WTC11 (cell line): ENCODE measurements around the gene SH3TC1. TPM values are rescaled to one million over a fixed set of nuclear protein-coding genes. Genes with fewer than 3 reads are reported as not detected.

Experiments used
- ATAC-seq: fragments of 200-7000 bp; cut with Tn5 transposase; 2 replicates; pipeline ENCODE4 v1.10.0; 2021; ENCODE audit warnings: mild to moderate bottlenecking, moderate library complexity
- CTCF ChIA-PET: fragments of 300-600 bp; sonication (Branson Sonifier 250); formaldehyde crosslinking; loops from one replicate; lab custom pipeline; 2021; ENCODE audit warnings: antibody characterized with exemption; lab: Charles Lee
- POLR2A ChIA-PET: fragments of 350-600 bp; sonication (Branson Sonifier 250); formaldehyde crosslinking; loops from one replicate; lab custom pipeline; 2021; ENCODE audit warnings: antibody characterized with exemption; lab: Charles Lee
- DNase-seq: peaks from one replicate; pipeline ENCODE4 v3.0.0; 2021; ENCODE audit warnings: low spot score
- H3K27ac Mint-ChIP-seq: 2 replicates; pipeline ENCODE4 v1.8.0; 2021; ENCODE audit warnings: mixed read lengths
- H3K27me3 Mint-ChIP-seq: 2 replicates; pipeline ENCODE4 v1.8.0; 2021; ENCODE audit warnings: low read depth, mild to moderate bottlenecking, moderate library complexity, mixed read lengths
- H3K36me3 Mint-ChIP-seq: 2 replicates; pipeline ENCODE4 v1.8.0; 2021; ENCODE audit warnings: mixed read lengths
- H3K4me1 Mint-ChIP-seq: 2 replicates; pipeline ENCODE4 v1.8.0; 2022; ENCODE audit warnings: mixed read lengths
- H3K4me3 Mint-ChIP-seq: 2 replicates; pipeline ENCODE4 v1.8.0; 2021; ENCODE audit warnings: mild to moderate bottlenecking, moderate library complexity, mixed read lengths
- H3K9me3 Mint-ChIP-seq: 2 replicates; pipeline ENCODE4 v1.8.0; 2021; ENCODE audit warnings: mixed read lengths
- ARID4B ChIP-seq: sonication (generic); formaldehyde crosslinking; IDR thresholded peaks from 2 replicates; pipeline ENCODE4 v1.8.0; 2023; ENCODE audit warnings: missing genetic modification reagents, mild to moderate bottlenecking, borderline replicate concordance
- EMX1 ChIP-seq: fragments of 250-450 bp; sonication (Bioruptor Pico); IDR thresholded peaks from 2 replicates; pipeline ENCODE4 v1.8.0; 2021; ENCODE audit warnings: mild to moderate bottlenecking
- RORB ChIP-seq: fragments of 250-450 bp; sonication (Bioruptor Pico); IDR thresholded peaks from 2 replicates; pipeline ENCODE4 v1.9.0; 2021; ENCODE audit warnings: mild to moderate bottlenecking
- ZNF263 ChIP-seq: sonication (generic); formaldehyde crosslinking; IDR thresholded peaks from 2 replicates; pipeline ENCODE4 v1.8.1; 2022; ENCODE audit warnings: low read depth, mild to moderate bottlenecking, moderate library complexity, missing genetic modification reagents
- ZNF532 ChIP-seq: fragments of 250-450 bp; sonication (Bioruptor Pico); IDR thresholded peaks from 2 replicates; pipeline ENCODE4 v1.9.0; 2021; ENCODE audit warnings: mild to moderate bottlenecking, borderline replicate concordance
- ZNF671 ChIP-seq: fragments of 250-450 bp; sonication (Bioruptor Pico); IDR thresholded peaks from 2 replicates; pipeline ENCODE4 v1.8.0; 2021; ENCODE audit warnings: mild to moderate bottlenecking
- total RNA-seq: library from RNA; stranded (reverse); gene quantifications from 3 replicates; pipeline ENCODE4 v1.2.3, GENCODE V29; 2021
- TF ChIP-seq, protein P1 (sequence below): sonication (generic); formaldehyde crosslinking; IDR thresholded peaks from 2 replicates; pipeline ENCODE4 v1.8.0; 2022; ENCODE audit warnings: missing genetic modification reagents
- TF ChIP-seq, protein P2 (sequence below): sonication (generic); formaldehyde crosslinking; conservative IDR thresholded peaks from 2 replicates; pipeline ENCODE4 v1.8.1; 2022; ENCODE audit warnings: mild to moderate bottlenecking, missing genetic modification reagents
- TF ChIP-seq, protein P3 (sequence below): sonication (generic); formaldehyde crosslinking; IDR thresholded peaks from 2 replicates; pipeline ENCODE4 v1.8.0; 2022; ENCODE audit warnings: mild to moderate bottlenecking, missing genetic modification reagents

The SH3TC1 gene
- total RNA-seq, 1 experiment from 2014 or later = 0.42 TPM

DNA sequence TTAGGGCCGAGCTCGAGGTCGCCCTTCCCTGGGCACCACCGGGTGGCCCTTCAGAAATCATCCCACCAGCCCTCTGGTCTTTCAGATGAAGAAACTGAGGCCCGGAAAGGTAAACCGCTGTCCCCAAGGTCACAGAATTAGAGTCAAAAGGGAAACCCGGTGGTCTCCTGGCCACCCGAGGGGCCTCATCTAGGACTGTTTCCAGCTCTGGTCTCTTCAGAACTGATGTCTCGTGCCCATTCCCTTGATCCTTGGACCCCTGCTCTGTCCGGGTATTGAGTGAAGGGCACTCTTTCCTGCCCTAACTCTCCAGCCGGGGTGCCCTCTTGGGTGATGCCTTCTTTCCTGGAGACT, 71.3 kb downstream of the SH3TC1 start (continued):
- TF ChIP-seq, protein P1, sequence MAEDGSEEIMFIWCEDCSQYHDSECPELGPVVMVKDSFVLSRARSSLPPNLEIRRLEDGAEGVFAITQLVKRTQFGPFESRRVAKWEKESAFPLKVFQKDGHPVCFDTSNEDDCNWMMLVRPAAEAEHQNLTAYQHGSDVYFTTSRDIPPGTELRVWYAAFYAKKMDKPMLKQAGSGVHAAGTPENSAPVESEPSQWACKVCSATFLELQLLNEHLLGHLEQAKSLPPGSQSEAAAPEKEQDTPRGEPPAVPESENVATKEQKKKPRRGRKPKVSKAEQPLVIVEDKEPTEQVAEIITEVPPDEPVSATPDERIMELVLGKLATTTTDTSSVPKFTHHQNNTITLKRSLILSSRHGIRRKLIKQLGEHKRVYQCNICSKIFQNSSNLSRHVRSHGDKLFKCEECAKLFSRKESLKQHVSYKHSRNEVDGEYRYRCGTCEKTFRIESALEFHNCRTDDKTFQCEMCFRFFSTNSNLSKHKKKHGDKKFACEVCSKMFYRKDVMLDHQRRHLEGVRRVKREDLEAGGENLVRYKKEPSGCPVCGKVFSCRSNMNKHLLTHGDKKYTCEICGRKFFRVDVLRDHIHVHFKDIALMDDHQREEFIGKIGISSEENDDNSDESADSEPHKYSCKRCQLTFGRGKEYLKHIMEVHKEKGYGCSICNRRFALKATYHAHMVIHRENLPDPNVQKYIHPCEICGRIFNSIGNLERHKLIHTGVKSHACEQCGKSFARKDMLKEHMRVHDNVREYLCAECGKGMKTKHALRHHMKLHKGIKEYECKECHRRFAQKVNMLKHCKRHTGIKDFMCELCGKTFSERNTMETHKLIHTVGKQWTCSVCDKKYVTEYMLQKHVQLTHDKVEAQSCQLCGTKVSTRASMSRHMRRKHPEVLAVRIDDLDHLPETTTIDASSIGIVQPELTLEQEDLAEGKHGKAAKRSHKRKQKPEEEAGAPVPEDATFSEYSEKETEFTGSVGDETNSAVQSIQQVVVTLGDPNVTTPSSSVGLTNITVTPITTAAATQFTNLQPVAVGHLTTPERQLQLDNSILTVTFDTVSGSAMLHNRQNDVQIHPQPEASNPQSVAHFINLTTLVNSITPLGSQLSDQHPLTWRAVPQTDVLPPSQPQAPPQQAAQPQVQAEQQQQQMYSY (CRISPR knock-in tag) = no peak
- TF ChIP-seq ZNF263 (CRISPR knock-in tag) = no peak

- H3K27ac Mint-ChIP-seq = no peak overlapping the region
- ATAC-seq (no peak), DNase-seq (no peak)
- no peaks in the 10 kb centered on the region for H3K36me3 Mint-ChIP-seq
- H3K4me3 Mint-ChIP-seq = peak overlapping the region; percentile 40
- ChIA-PET CTCF (interaction anchor here (0.9 to 1.6 kb wide), 5 partner anchors 29 to 140 kb away, joined by 3 to 5 read pairs (median 4); no protein-coding TSS in a partner anchor), POLR2A (no interaction called here)
- TF ChIP-seq ARID4B (CRISPR knock-in tag) = no peak
- no peak for TF ChIP-seq ZNF532 (CRISPR knock-in tag)
- TF ChIP-seq, protein P2, sequence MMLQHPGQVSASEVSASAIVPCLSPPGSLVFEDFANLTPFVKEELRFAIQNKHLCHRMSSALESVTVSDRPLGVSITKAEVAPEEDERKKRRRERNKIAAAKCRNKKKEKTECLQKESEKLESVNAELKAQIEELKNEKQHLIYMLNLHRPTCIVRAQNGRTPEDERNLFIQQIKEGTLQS (CRISPR knock-in tag) = no peak
- TF ChIP-seq EMX1 = no peak
- TF ChIP-seq ZNF671 (CRISPR knock-in tag) = no peak
- TF ChIP-seq RORB (CRISPR knock-in tag) = no peak
- TF ChIP-seq, protein P3, sequence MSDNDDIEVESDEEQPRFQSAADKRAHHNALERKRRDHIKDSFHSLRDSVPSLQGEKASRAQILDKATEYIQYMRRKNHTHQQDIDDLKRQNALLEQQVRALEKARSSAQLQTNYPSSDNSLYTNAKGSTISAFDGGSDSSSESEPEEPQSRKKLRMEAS (CRISPR knock-in tag) = no peak
- H3K4me1 Mint-ChIP-seq = peaks cover 7% of the 10 kb centered on the region; the same call in 1 of the 2 replicates
- H3K9me3 Mint-ChIP-seq = no peaks in the 10 kb centered on the region
- H3K27me3 Mint-ChIP-seq = peaks cover 31% of the 10 kb centered on the region
These were observed 72.1 kb downstream of the SH3TC1 start for GRCh38 chr4:8270912-8271815.
